ENCODE data around the gene F2RL3.

GRCh38 chr19:16875584-16876555, 12.9 kb upstream of the F2RL3 start:
- TF ChIP-seq POLR2A (IDR thresholded peaks at IDR 0.05; ENCODE audit: low read depth) (no peak), CTCF (IDR thresholded peaks at IDR 0.05) (no peak)

Measured in esophagus muscularis mucosa (tissue), 3 donors.